Left kidney (tissue), 2 donors: ENCODE measurements around the gene PPP1R3F. TPM values are rescaled to one million over a fixed set of nuclear protein-coding genes. Genes with fewer than 3 reads are reported as not detected.
"Not testable (repeated sequence)": the region's sequence is repeated elsewhere in the genome, so short reads cannot be mapped to it uniquely, and the experiment has no call there.

ENCODE experiments used
- DNase-seq: peaks from one replicate; pipeline ENCODE4 v3.0.0-alpha.2; 2013
- polyA plus RNA-seq: library from polyadenylated mRNA; unstranded; fragments of 120-200 nt; gene quantifications from one replicate; pipeline ENCODE4 v1.2.1, GENCODE V29; 2013; ENCODE audit not compliant: insufficient read length

Gene PPP1R3F
- polyA plus RNA-seq, 1 donor, result 8.1 TPM

- DNase-seq, result no peak
These were observed 42.6 kb downstream of the PPP1R3F start for GRCh38 chrX:49312176-49312575.

DNA sequence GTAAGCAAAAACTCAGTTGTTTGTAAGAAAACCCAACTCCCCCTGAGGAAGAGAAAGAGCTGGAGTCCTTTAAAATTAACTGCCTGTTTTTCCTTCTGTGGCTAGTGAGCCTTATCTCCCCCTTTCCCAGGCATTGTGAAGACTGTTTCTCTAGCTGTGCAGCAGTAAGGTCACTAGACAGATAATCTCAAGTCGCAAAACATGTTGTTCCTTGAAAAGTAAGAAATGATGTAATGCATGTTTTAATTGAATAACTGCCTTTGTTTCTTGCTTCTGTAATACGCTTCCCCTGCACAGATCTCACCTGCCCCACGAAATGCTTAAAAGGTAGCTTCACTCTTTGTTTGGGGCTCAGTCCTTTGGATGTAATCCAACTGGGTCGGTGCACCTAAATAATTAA is 46.5 kb downstream of the PPP1R3F start:
- no peak for DNase-seq

- DNase-seq, result not testable (repeated sequence)
These were observed 52.1 kb downstream of the PPP1R3F start, which contains the start of gene GAGE12J for GRCh38 chrX:49321737-49322136. Gene GAGE12J, plus strand, starts transcription at chrX:49322037. Its CDS starts 1,157 bp downstream, at chrX:49323194.

DNA sequence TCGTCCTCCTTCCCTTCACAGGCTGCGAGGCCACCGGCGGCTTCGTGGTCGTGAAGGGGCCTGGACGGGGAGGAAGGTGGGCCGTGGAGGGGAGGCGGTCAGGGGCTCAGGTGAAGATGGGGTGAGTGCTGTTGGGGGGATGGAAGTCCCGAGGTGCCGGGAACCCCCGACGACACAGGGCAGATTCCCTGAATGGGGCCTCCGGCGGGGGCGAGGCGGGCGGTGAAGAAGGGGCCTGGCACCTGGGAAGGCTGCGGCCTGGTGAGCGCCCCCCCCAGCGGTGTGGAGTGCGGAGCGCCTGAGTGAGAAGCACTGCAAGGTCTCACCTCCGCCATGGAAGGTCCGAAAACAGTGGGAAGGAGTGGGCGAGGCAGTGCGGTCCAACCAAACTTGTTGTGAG is 52.7 kb downstream of the PPP1R3F start:
- DNase-seq, result not testable (repeated sequence)

DNA sequence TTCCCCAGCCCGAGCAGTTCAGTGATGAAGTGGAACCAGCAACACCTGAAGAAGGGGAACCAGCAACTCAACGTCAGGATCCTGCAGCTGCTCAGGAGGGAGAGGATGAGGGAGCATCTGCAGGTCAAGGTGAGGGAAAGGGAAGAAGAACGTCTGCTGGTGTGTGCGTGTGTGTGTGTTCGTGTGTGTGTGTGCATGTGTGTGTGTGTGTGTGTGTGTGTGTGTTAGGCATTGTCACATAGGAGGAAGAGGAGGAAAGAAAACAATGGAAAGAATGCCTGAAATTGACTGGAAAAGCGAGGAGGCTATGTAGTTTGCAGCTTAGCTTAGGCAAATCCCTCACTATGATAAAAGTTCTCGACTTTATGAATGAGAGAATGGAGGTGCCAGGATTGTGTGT is 54.1 kb downstream of the PPP1R3F start:
- DNase-seq, result not testable (repeated sequence)

DNA sequence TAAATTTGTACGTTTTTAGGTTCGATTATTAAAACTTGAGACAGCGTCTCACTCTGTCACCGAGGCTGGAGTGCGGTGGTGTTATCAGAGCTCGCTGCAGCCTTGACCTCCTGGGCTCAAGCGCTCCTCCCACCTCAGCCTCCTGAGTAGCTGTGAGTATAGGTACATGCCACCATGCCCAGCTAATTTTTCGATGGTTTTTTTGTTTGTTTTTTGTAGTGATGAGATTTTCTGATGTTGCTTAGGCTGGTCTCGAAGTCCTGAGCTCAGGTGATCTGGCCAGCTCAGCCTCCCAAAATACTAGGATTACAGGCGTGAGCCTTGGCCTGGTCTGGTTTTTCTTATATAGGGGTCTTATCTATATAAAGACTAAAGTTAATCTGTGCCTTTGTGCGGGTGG is 60.8 kb downstream of the PPP1R3F start:
- DNase-seq, result not testable (repeated sequence)

DNA sequence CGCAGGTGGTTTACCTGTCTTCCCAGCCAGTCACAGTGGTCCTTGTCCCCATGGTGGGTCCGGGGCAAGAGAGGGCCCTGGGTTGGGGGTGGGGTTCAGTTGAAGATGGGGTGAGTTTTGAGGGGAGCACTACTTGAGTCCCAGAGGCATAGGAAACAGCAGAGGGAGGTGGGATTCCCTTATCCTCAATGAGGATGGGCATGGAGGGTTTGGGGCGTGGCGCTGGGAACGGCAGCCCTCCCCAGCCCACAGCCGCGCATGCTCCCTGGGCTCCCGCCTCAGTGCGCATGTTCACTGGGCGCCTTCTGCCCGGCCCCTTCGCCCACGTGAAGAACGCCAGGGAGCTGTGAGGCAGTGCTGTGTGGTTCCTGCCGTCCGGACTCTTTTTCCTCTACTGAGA is 61.7 kb downstream of the PPP1R3F start, which contains the start of gene GAGE13:
Gene GAGE13 (plus strand): TSS at position 301 of the 400 bp plus-strand sequence. CDS start 1,156 bp downstream, outside the sequence.
- not testable (repeated sequence) for DNase-seq

DNA sequence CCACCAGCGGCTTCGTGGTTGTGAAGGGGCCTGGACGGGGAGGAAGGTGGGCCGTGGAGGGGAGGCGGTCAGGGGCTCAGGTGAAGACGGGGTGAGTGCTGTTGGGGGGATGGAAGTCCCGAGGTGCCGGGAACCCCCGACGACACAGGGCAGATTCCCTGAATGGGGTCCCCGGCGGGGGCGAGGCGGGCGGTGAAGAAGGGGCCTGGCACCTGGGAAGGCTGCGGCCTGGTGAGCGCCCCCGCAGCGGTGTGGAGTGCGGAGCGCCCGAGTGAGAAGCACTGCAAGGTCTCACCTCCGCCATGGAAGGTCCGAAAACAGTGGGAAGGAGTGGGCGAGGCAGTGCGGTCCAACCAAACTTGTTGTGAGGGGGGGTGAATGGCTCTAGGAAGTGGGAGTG is 62.2 kb downstream of the PPP1R3F start:
- not testable (repeated sequence) for DNase-seq

Other genes starting within 250 kb of the PPP1R3F start
- 32.2 TPM for gene TFE3, start 226.4 kb upstream of the PPP1R3F start, polyA plus RNA-seq
- 11.7 TPM for gene CCDC120, start 210.8 kb upstream of the PPP1R3F start, polyA plus RNA-seq
- gene PRAF2, start 195.8 kb upstream of the PPP1R3F start, polyA plus RNA-seq, result 32.1 TPM
- 57.9 TPM for gene WDR45, start 189.9 kb upstream of the PPP1R3F start, polyA plus RNA-seq
- gene GPKOW, start 146.1 kb upstream of the PPP1R3F start, polyA plus RNA-seq, result 21.4 TPM
- gene MAGIX, start 107.0 kb upstream of the PPP1R3F start, polyA plus RNA-seq, result 4.3 TPM
- 37.9 TPM for gene PLP2, start 97.9 kb upstream of the PPP1R3F start, polyA plus RNA-seq
- gene PRICKLE3, start 83.4 kb upstream of the PPP1R3F start, polyA plus RNA-seq, result 5.6 TPM
- 2.6 TPM for gene SYP, start 69.6 kb upstream of the PPP1R3F start, polyA plus RNA-seq
- 0.47 TPM for gene CACNA1F, start 36.5 kb upstream of the PPP1R3F start, polyA plus RNA-seq
- gene CCDC22, start 34.3 kb upstream of the PPP1R3F start, polyA plus RNA-seq, result 16.3 TPM
- 0.85 TPM for gene FOXP3, start 5.1 kb upstream of the PPP1R3F start, polyA plus RNA-seq
- gene GAGE10, start 33.9 kb downstream of the PPP1R3F start, polyA plus RNA-seq, result 0.27 TPM
- not detected for gene GAGE12J, start 52.2 kb downstream of the PPP1R3F start, polyA plus RNA-seq
- not detected for gene GAGE13, start 61.8 kb downstream of the PPP1R3F start, polyA plus RNA-seq